GM13977 (cell line): ENCODE data around the gene GPR25.

ENCODE experiments used
- DNase-seq: peaks from one replicate; pipeline ENCODE4 v3.0.0; 2012; ENCODE audit warnings: low spot score
- in situ Hi-C: fragments of 300-500 bp; cut with MboI; formaldehyde crosslinking; loops from one replicate; pipeline ENCODE4 v1.12.0; 2022; ENCODE audit warnings: low sequenced_read_pairs, low pct_unique_long_range_greater_than_20kb, mixed read lengths, inconsistent platforms; ENCODE audit not compliant: unreplicated experiment
- TF ChIP-seq, protein P1 (sequence below): IDR thresholded peaks from 2 replicates; pipeline ENCODE4 v1.5.1; 2012; ENCODE audit warnings: mild to moderate bottlenecking, control low read depth; ENCODE audit not compliant: insufficient read depth; ENCODE audit errors: extremely low read depth, missing control alignments

Gene GPR25

DNA sequence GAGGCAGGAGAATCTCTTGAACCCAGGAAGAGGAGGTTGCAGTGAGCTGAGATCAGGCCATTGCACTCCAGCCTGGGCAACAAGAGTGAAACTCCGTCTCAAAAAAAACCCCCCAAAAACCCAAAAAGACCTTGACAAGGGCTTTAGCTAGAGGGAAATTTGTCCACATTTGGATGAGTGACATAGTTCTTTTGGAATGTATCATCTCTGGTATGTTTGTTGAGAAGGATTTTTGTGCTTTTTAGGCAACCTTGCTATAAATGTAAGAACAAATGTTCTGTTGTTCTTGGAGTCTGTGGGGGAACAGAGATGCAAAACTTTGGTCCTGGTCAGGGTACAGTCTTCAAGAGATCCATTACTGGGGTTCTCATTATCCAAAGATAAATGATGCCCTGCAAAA, 50.8 kb downstream of the GPR25 start:
- no peak for DNase-seq
- in situ Hi-C loops: no loop called here
- TF ChIP-seq, protein P1, sequence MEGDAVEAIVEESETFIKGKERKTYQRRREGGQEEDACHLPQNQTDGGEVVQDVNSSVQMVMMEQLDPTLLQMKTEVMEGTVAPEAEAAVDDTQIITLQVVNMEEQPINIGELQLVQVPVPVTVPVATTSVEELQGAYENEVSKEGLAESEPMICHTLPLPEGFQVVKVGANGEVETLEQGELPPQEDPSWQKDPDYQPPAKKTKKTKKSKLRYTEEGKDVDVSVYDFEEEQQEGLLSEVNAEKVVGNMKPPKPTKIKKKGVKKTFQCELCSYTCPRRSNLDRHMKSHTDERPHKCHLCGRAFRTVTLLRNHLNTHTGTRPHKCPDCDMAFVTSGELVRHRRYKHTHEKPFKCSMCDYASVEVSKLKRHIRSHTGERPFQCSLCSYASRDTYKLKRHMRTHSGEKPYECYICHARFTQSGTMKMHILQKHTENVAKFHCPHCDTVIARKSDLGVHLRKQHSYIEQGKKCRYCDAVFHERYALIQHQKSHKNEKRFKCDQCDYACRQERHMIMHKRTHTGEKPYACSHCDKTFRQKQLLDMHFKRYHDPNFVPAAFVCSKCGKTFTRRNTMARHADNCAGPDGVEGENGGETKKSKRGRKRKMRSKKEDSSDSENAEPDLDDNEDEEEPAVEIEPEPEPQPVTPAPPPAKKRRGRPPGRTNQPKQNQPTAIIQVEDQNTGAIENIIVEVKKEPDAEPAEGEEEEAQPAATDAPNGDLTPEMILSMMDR: no peak
